ENCODE results near the gene MTHFD1L.
"Not testable (repeated sequence)": the region's sequence is repeated elsewhere in the genome, so short reads cannot be mapped to it uniquely, and the experiment has no call there.

The MTHFD1L gene

DNA sequence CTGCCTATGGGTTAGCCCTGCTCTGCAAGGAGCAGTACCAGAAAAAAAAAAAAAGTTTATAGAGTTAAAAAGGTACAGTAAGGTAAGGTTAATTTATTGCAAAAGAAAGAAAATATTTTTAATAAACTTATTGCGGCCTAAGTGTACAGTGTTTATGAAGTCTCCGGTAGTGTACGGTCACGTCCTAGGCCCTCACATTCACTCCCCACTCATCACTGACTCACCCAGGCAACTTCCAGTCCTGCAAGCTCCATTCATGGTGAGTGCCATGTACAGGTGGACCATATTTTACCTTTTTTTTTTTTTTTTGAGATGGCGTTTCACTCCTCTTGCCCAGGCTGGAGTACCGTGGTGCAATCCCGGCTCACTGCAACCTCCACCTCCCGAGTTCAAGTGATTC lies 258.1 kb downstream of the MTHFD1L start:
- not testable (repeated sequence) for DNase-seq (ENCODE audit: low read depth)

DNA sequence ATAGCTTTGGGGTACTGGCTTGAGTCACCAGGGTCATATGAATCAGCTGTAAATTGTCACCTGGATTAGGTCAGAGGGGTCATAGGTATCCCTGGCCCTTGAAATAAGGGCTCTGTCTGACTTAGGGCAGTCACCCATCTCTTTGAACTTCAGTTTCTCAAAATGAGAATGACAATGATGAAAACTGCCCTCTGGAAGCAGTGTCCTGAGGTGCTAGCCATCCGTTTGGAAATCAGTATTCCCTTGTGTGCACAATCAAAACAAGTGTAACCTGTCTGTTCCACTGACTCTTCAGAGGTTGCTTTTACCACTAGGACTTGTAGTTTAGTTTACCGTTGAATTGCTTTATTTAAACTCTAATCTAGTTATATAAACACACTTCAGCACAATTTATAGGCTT lies 259.7 kb downstream of the MTHFD1L start:
- DNase-seq (ENCODE audit: low read depth), result not testable (repeated sequence)

DNA sequence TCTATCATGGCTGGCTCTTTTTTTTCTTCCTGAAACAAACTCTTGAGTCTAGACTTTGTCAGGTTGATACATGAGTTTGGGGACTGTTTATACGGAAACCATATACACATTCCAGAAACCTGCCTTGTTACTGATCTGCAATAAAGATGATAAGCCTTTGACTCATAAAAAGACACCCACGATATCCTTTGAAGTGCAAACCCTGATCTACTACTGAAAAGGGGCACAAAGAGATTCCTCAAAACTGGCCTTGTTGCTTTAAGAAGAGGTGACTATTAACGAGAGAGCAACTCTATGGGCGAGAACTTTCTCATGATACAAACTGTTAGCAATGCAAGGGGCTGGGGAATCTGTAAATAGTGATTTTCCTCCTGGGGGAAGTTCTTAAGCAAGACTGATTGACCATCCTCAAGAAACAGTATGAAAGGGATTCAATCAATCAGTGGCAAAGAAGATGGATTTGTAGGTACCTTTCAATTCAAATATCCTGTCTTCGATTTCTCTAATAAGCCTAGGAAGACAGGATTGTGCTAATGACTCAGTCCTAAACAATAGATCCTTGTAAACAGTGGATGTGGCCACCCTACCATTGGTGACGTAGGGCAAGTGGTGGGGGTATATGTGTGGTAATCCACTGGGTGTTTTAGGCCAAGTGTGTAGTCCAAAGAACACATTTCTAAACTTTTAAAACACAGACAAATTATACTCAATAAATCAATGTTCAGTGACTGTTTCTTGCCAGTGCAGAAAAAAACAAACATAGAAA lies 260.3 kb downstream of the MTHFD1L start:
- DNase-seq (ENCODE audit: low read depth), result peak; percentile 62

DNA sequence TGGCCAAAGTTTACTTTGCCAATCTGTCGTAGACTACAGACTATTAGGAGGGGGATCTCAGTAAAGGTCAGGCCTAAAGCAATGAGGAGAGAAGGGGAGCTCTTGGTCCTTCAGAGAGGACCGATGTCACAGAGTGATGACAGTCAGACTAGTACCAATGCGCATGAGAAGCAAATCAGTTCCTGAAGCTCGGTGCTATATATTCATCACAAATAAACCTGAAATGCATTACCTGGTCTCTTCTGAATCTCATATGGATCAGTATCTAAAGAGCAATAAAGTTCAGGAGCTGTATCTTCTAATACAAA lies 260.9 kb downstream of the MTHFD1L start:
- not testable (repeated sequence) for DNase-seq (ENCODE audit: low read depth)

DNA sequence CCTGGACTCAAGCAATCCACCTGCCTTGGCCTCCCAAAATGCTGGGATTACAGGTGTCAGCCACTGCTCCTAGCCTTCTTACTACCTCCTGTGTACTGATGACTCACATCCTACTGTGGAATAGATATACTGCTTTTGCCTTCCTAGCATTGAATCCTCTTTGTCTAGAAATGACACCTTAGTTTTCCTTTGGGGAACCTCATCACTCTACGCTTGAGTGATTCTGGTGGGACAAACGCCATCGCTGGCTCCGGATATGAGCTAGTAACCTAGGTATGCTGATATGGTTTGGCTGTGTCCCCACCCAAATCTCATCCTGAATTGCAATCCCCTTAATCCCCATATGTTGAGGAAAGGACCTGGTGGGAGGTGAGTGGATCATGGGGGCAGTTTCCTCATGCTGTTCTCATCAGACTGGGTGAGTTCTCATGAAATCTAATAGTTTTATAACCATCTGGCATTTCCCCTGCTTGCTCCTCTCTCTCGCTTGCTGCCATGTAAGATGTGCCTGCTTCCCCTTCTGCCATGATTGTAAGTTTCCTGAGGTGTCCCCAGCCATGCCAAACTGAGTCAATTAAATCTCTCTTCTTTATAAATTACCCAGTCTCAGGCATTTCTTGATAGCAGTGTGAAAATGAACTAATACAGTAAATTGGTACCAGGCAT lies 261.8 kb downstream of the MTHFD1L start:
- not testable (repeated sequence) for DNase-seq (ENCODE audit: low read depth)

DNA sequence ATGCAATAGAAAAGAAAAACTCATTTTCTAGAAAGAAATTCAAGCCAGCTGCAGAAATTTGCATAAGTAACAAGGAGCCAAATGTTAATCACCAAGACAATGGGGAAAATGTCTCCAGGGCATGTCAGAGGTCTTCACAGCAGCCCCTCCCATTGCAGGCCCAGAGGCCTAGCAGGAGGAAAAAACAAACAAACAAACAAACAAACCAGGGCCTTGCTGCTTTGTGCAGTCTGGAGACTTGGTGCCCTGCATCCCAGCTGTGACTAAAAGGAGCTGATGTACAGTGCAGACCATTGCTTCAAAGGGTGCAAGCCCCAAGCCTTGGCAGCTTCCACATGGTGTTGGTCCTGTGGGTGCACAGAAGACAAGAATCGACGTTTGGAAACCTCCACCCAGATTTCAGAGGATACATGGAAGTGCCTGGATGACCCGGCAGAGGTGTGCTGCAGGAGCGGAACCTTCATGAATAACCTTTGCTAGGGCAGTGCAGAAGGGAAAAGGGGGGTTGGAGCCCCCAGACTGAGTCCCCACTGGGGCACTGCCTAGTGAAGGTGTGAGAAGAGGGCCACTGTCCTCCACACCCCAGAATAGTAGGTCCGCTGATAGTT lies 263.4 kb downstream of the MTHFD1L start:
- no peak for DNase-seq (ENCODE audit: low read depth)

DNA sequence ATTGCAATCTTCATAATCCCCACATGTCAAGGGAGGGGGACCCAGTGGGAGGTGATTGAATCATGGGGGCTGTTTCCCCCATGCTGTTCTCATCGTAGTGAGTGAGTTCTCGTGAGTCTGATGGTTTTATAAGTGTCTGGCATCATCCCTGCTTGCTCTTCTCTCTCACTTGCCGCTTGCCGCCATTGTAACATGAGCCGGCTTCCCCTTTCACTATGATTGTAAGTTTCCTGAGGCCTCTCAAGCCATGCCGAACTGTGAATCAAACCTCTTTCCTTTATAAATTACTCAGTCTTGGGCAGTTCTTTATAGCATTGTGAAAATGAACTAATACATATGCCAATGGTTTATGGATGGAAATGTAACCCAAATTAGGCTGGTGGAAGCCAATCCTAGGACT lies 264.8 kb downstream of the MTHFD1L start:
- no peak for DNase-seq (ENCODE audit: low read depth)

DNA sequence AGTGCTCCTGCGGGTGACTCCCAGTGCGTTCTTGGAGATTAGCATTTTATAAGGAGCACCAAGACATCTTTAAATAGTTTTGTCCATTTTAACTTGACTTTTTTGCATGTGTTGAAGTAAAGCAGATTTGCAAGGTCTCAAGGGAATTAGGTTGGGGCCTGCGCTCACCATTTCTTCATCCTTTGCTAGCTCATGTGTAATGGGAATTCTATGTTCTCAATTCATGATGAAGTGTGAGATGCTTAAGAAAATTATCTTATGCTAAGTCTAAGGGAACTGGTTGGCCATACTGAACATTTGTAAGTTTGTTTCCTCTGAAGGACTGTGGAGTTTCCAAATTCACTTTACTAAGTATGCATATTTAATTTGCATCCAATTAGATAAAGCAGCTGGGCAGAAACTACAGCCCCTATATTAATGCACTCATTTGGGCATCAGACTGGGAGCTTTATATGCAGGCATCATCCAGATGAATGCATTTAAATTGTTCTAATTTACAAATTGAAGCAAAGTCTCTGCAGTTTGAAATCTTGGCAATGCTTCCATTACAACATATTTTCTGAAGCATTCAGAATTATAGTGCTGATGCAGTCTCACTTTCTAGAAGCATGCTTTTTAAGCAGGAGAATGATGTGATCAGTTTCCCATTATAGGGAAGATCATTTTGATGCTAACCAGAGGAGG lies 266.0 kb downstream of the MTHFD1L start:
- DNase-seq (ENCODE audit: low read depth), result no peak

DNA sequence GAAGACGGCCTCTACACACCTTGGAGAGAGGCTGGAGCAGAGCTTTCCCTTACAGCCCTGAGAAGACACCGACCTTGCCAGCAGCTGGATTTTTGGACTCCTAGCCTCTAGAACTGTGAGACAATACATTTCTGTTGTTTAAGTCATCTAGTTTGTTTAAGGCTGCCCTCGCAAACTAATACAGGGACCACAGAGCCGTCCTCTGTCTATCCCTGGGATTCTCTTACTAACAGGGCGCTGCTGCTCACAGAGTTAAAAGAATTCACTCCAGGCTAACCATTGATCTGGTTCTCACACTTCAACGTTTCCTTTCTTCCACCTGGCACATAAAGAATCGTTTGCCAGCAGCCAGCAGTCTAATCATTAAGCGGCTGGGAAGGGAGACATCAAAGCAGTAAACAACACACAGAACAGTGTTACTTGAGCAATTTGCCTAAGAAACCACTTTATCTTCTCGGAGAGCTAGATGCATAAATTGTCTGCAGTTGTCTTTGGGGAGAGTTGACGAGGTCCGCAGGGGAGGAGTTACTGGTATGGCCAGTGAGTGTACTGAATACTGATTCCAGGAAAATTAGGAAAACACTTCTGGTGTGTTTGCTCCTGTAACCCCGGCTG lies 270.7 kb downstream of the MTHFD1L start:
- no peak for DNase-seq (ENCODE audit: low read depth)

DNA sequence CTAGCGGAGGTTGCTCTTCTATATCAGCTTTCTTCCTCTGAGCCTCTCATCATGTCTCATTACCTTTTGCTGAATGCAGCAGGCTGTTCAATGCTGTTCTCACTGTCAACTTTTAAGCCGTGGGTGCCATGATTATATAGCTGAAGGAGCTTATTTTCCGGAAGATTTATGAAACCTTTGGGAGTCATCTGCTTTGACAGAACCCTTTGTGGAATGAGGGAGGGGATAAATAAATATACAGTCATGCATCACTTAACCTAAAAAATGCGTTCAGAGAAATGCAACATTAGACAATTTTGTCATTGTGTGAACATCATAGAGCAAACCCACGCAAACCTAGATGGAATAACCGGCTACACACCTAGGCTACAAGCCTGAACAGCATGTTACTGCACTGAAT lies 272.0 kb downstream of the MTHFD1L start:
- DNase-seq (ENCODE audit: low read depth), result no peak

DNA sequence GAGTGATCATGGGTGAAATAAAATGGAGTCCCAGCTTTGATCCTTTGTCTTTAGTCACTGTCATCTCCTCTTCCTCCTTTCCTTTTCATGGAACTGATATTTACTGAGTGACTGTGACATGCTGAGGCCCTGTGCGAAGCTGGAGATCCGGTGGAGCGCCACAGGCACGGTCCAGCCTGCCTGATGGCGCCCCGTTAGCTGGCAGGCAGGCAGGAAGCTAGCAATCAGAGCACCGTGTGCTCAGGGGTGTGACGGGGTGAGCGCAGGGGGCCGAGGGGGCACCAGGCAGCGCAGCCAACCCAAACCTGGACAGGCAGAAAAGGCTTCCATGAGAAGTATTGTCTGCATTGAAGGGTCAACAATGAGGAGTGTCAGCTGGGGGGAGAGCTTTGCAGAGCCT lies 274.0 kb downstream of the MTHFD1L start:
- DNase-seq (ENCODE audit: low read depth), result no peak

DNA sequence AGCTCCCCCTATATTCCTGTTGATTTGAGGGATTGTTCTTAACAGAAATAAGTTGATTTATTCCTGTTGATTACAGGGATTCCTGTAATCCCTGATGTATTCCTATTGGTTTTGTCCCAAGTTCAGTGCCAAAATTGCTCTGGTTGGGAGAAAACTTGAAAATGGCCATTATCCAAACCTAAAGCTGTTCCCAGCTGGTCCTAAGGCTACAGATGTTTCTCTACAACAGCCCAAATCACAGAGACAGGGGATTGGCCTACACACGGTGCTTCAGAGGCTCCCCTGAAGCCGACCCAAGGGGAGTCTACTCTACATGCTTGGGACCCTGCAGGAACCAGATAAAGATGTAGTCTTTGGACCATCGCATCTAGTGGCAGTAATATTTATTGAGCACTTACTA lies 275.3 kb downstream of the MTHFD1L start:
- DNase-seq (ENCODE audit: low read depth), result no peak

DNA sequence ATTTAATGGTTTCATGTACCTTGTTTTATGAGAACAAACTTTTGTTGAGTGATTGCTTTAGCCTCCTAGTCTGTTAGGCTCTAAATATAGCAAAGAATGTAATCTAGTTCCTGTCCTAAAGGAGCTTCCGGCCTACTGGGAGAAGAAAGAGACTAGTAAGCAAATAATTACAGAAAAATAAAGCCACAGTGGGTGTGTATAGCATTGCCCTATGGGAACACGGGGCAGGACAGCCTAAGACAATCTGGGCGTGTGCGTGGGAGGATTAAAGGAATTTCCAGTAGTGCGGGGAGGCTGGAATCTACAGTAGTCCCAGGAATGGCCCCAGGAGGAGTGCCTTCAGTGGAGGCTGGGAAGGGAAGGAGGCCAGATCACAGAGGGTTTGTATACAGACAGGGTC lies 276.2 kb downstream of the MTHFD1L start:
- DNase-seq (ENCODE audit: low read depth), result peak; percentile 78

DNA sequence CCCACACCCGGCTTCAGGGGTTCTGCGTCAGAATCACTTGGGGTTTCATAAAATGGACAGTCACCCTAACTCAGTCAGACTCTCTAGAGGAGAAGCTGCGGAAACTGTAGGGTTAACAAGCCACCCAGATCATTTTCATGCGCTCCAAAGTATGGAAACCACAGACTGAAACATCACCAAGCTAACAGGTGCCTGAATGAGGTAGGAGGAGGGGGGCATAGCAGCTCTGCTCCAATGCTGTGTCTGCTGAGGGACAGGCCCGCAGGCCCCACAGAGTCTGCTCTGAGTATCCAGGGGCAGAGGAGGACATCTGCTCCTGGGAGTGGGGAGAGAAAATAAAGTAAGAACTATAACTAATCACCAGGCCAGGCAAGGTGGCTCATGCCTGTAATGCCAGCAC lies 277.2 kb downstream of the MTHFD1L start:
- DNase-seq (ENCODE audit: low read depth), result no peak

DNA sequence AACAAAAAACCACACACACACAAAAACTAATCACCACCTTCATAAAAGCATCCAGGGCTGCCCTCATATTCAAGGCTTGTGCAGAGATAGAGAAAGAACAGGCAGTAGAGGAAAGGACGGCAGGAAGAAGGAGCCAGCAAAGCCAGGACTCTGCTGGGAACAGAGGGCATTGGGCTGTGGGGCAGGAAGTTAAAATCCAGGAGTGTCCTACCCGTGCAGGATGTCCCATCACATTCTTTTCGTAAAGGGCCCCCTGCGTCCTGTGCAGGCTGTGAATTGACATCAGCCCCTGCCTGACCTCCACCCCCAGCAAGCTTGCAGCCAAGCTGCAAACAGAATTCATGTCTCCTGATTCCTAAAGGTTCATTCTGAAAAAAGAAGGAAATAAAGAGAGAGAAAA lies 277.8 kb downstream of the MTHFD1L start:
- DNase-seq (ENCODE audit: low read depth), result no peak

DNA sequence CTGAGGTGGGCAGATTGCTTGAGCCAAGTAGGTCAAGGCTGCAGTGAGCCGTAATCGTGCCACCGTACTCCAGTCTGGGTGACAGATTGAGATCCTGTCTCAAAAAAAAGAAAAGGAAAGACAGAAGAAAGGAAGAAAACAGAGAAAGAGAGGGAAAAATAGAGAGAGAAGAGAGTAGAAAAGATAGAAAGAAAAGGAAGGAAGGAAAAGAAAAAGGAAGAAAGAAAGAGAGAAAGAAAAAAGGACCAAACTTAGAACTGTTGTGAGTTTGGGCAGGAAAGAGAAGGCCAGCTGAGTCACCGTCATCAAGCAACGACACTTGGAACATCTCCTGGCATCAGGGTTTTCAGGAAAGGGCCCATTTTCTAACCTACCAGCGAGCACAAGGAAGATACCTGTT lies 278.3 kb downstream of the MTHFD1L start:
- DNase-seq (ENCODE audit: low read depth), result no peak

DNA sequence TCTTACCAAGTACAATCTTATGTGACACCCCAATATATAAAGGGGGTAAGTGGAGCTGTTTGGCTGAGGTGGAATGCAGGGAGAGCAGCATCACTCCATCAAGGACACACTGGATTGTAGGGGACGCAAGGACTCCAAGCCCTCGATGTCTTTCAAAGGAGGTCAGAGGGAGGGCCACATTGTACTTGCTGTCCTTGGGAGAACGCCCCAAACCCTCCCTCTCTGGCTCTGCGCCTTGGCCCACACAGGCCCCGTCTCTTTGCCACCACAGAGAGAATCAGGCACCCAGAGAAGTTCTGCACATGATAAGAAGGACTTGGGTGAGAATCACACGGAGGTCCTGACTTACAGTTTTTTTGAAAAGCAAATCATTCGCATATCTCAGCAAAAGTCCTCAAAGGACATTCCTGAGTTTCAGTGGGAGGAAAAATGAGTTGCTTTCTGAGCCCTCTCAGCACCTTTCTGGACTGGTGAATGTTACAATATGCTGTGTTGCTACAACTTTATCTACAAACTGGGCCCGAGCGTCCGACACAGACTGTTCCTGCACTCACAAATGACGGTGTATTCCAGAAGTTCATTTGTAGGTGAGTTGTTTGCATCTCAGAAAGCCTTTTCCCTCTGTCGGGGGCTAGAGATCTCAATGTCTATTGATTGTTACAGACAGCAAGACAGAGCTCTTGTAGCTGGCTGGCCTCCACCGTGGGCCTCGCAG lies 281.8 kb downstream of the MTHFD1L start:
- no peak for DNase-seq (ENCODE audit: low read depth)

DNA sequence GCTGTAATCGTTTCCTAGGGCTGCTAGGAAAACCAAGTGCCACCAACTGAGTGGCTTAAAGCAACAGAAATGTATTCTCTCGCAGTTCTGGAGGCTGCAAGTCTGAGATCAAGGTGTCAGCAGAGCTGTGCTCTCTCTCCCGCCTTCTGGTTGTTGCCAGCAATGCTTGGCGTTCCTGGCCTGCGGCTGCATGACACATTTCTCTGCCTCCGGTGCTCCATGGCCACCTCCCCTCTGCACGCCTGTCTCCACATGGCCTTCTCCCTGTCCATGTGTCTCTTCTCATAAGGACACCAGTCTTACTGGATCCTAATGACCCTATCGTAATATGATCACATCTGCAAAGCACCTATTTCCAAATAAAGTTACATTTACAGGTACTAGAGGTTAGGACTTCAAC lies 282.6 kb downstream of the MTHFD1L start:
- no peak for DNase-seq (ENCODE audit: low read depth)

DNA sequence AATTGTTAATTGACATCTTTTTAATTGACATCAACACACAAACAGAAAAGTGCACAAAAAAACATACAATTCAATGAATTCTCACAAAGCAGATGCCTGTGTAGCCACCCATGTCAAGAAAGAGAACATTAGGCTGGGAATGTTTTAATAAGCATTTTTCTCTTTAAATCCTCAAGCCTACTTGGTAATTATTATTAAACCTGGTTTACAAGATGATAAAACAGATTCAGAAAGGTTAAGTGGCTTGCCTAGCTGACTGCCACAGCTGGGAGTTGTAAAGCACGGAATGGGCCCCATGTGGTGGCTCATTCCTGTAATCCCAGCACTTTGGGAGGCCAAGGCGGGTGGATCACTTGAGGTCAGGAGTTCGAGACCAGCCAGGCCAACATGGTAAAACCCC lies 284.3 kb downstream of the MTHFD1L start:
- DNase-seq (ENCODE audit: low read depth), result no peak

All from iris pigment epithelial cell (primary cell).